GM18909 (cell line): ENCODE data around the gene PRRT3.

Source experiments
- ATAC-seq: cut with Tn5 transposase; IDR thresholded peaks from one replicate; pipeline ENCODE4 v1.9.1; 2021; ENCODE audit warnings: mild to moderate bottlenecking; ENCODE audit not compliant: unreplicated experiment, poor library complexity

The PRRT3 gene

GRCh38 chr3:9928158-9928557, 24.1 kb downstream of the PRRT3 start:
- no peak for ATAC-seq

- no peak for ATAC-seq
Observed at GRCh38 chr3:9918261-9919038, 33.8 kb downstream of the PRRT3 start.

GRCh38 chr3:9917820-9918219, 34.4 kb downstream of the PRRT3 start:
- no peak for ATAC-seq

GRCh38 chr3:9916734-9917680, 35.2 kb downstream of the PRRT3 start, which contains the start of gene IL17RC:
TSS of gene IL17RC (plus strand) at chr3:9917098. CDS start at chr3:9917316, 218 bp downstream.
- no peak for ATAC-seq

GRCh38 chr3:9916346-9916733, 35.9 kb downstream of the PRRT3 start:
- no peak for ATAC-seq

- peak; percentile 49 for ATAC-seq
Observed at GRCh38 chr3:9915254-9916141, 36.7 kb downstream of the PRRT3 start.

- ATAC-seq: no peak
Observed at GRCh38 chr3:9914559-9915253, 37.5 kb downstream of the PRRT3 start.

- no peak for ATAC-seq
Observed at GRCh38 chr3:9914011-9914410, 38.2 kb downstream of the PRRT3 start.

GRCh38 chr3:9913601-9914000, 38.6 kb downstream of the PRRT3 start:
- no peak for ATAC-seq

- ATAC-seq: no peak
Observed at GRCh38 chr3:9912294-9912935, 39.8 kb downstream of the PRRT3 start.

GRCh38 chr3:9911863-9912262, 40.3 kb downstream of the PRRT3 start:
- no peak for ATAC-seq

- ATAC-seq: no peak
Observed at GRCh38 chr3:9909221-9910013, 42.8 kb downstream of the PRRT3 start.

- no peak for ATAC-seq
Observed at GRCh38 chr3:9908286-9908685, 43.9 kb downstream of the PRRT3 start.

GRCh38 chr3:9906480-9906879, 45.7 kb downstream of the PRRT3 start:
- ATAC-seq: no peak

- no peak for ATAC-seq
Observed at GRCh38 chr3:9903904-9904303, 48.3 kb downstream of the PRRT3 start.

- ATAC-seq: no peak
Observed at GRCh38 chr3:9903238-9903624, 49.0 kb downstream of the PRRT3 start.

- no peak for ATAC-seq
Observed at GRCh38 chr3:9902372-9903237, 49.6 kb downstream of the PRRT3 start, which contains the start of gene IL17RE. TSS of gene IL17RE (plus strand) at chr3:9902848. CDS start at chr3:9902933, 85 bp downstream.
